HCT116 (cell line): ENCODE data around the gene DIP2C. TPM values are rescaled to one million over a fixed set of nuclear protein-coding genes. Genes with fewer than 3 reads are reported as not detected.

Experiments used
- ATAC-seq: fragments of 200-7000 bp; cut with Tn5 transposase; 2 replicates; pipeline ENCODE4 v1.9.1; 2020; ENCODE audit warnings: mild to moderate bottlenecking, moderate library complexity
- BruUV-seq: library from RNA; stranded (reverse); fragments of 400-500 nt; replicated peaks from 2 replicates; lab custom pipeline; 2021; lab: Mats Ljungman, UMichigan
- CTCF ChIA-PET: fragments of 300-600 bp; sonication (Branson Sonifier 250); formaldehyde crosslinking; loops from one replicate; lab custom pipeline; 2021; ENCODE audit warnings: antibody characterized with exemption; lab: Charles Lee
- POLR2A ChIA-PET: fragments of 300-600, 350-600 bp; sonication (Branson Sonifier 250); formaldehyde crosslinking; loops from one replicate; lab custom pipeline; 2021; ENCODE audit warnings: antibody characterized with exemption; lab: Charles Lee
- RAD21 ChIA-PET, 2 experiments: fragments of 300-600 bp; sonication (Branson Sonifier 250); formaldehyde crosslinking; loops; one replicate each; lab custom pipeline; 2023; ENCODE audit warnings: low total read pairs in 2 of 2; ENCODE audit not compliant: uncharacterized antibody in 2 of 2, unreplicated experiment in 2 of 2, low non-redundant PET in 1 of 2; lab: Charles Lee
- DNase-seq: peaks from one replicate; pipeline ENCODE4 v3.0.0-alpha.2; 2010; ENCODE audit warnings: low read depth, low spot score
- H2AFZ ChIP-seq: fragments of 200-600 bp; shearing (Covaris generic), sonication (generic); 2 replicates; pipeline ENCODE4 v1.6.1; 2017; ENCODE audit warnings: low read depth, mixed run types, mixed read lengths, antibody characterized with exemption, low read length; ENCODE audit not compliant: poor library complexity, severe bottlenecking
- H3K27ac ChIP-seq: 2 replicates; pipeline ENCODE4 v1.5.1; 2012; ENCODE audit warnings: low read depth, low read length
- H3K27me3 ChIP-seq: fragments of 200-600 bp; sonication (generic); 2 replicates; pipeline ENCODE4 v1.6.1; 2016; ENCODE audit warnings: mixed run types, low read length, mixed read lengths; ENCODE audit not compliant: insufficient read depth
- H3K36me3 ChIP-seq, 2 experiments: fragments of 200-500 bp in 1 of 2; fragments of 200-600 bp in 1 of 2; sonication (Bioruptor generic) in 1 of 2; sonication (generic) in 1 of 2; 2 replicates each; pipeline versions ENCODE4 v1.5.1 to v1.6.1; 2014 to 2016; ENCODE audit warnings: low read length in 2 of 2, inconsistent platforms in 1 of 2, mixed read lengths in 1 of 2, mixed run types in 1 of 2; ENCODE audit not compliant: insufficient read depth in 2 of 2, control insufficient read depth in 1 of 2
- H3K4me1 ChIP-seq, 2 experiments: fragments of 200-600 bp in 1 of 2; sonication (generic) in 1 of 2; 2 replicates each; pipeline versions ENCODE4 v1.5.1 to v1.6.1; 2012 to 2017; ENCODE audit warnings: low read length in 2 of 2, inconsistent platforms in 1 of 2, mild to moderate bottlenecking in 1 of 2, mixed read lengths in 1 of 2, mixed run types in 1 of 2, moderate library complexity in 1 of 2; ENCODE audit not compliant: insufficient read depth in 2 of 2, control insufficient read depth in 1 of 2
- H3K4me2 ChIP-seq: fragments of 200-600 bp; sonication (generic); 2 replicates; pipeline ENCODE4 v1.6.1; 2017; ENCODE audit warnings: mixed run types, low read length, mixed read lengths
- H3K4me3 ChIP-seq, 2 experiments: fragments of 200-600 bp in 1 of 2; sonication (generic) in 1 of 2; replicated peaks in 1 of 2; 2 replicates each; pipeline ENCODE4 v1.5.1; 2011 to 2016; ENCODE audit warnings: low read length in 2 of 2, control low read depth in 1 of 2, low read depth in 1 of 2, mild to moderate bottlenecking in 1 of 2, mixed read lengths in 1 of 2, mixed run types in 1 of 2
- H3K79me2 ChIP-seq: fragments of 200-600 bp; sonication (generic); 2 replicates; pipeline ENCODE4 v1.6.1; 2017; ENCODE audit warnings: mild to moderate bottlenecking, mixed run types, low read length, moderate library complexity, mixed read lengths; ENCODE audit not compliant: insufficient read depth
- H3K9ac ChIP-seq: fragments of 200-600 bp; sonication (generic); 2 replicates; pipeline ENCODE4 v1.6.1; 2016; ENCODE audit warnings: low read length, mixed read lengths
- H3K9me2 ChIP-seq: fragments of 200-600 bp; sonication (generic), shearing (Covaris generic); 2 replicates; pipeline ENCODE4 v1.6.1; 2017; ENCODE audit warnings: mixed run types, mild to moderate bottlenecking, moderate library complexity; ENCODE audit not compliant: insufficient read depth
- H3K9me3 ChIP-seq, 2 experiments: fragments of 200-500 bp in 1 of 2; fragments of 200-600 bp in 1 of 2; sonication (Bioruptor generic) in 1 of 2; sonication (generic) in 1 of 2; 2 replicates each; pipeline ENCODE4 v1.6.1; 2014 to 2017; ENCODE audit warnings: low read length in 2 of 2, mixed read lengths in 2 of 2, inconsistent platforms in 1 of 2, low read depth in 1 of 2, mild to moderate bottlenecking in 1 of 2, mixed run types in 1 of 2, moderate library complexity in 1 of 2; ENCODE audit not compliant: control insufficient read depth in 1 of 2, insufficient read depth in 1 of 2
- H4K20me1 ChIP-seq: fragments of 200-600 bp; sonication (generic), shearing (Covaris generic); 2 replicates; pipeline ENCODE4 v1.6.1; 2017; ENCODE audit warnings: mixed run types, mild to moderate bottlenecking, moderate library complexity; ENCODE audit not compliant: insufficient read depth
- EGR1 ChIP-seq: IDR thresholded peaks from 2 replicates; pipeline ENCODE4 v1.6.1; 2012; ENCODE audit warnings: low read depth
- ELF1 ChIP-seq: IDR thresholded peaks from 2 replicates; pipeline ENCODE4 v1.6.1; 2012; ENCODE audit warnings: low read depth, borderline replicate concordance
- EZH2 ChIP-seq: fragments of 200-600 bp; sonication (generic); IDR thresholded peaks from 2 replicates; pipeline ENCODE4 v1.6.1; 2017; ENCODE audit warnings: antibody characterized with exemption, mixed run types
- EZH2phosphoT487 ChIP-seq: fragments of 200-600 bp; IDR thresholded peaks from 2 replicates; pipeline ENCODE4 v1.6.1; 2018; ENCODE audit warnings: antibody characterized with exemption, borderline replicate concordance
- FOSL1 ChIP-seq: IDR thresholded peaks from 2 replicates; pipeline ENCODE4 v1.6.1; 2012; ENCODE audit warnings: low read depth
- POLR2AphosphoS5 ChIP-seq: IDR thresholded peaks from 2 replicates; pipeline ENCODE4 v1.6.1; 2011; ENCODE audit warnings: mild to moderate bottlenecking, low read depth, low read length, moderate library complexity
- SRF ChIP-seq: IDR thresholded peaks from 2 replicates; pipeline ENCODE4 v1.6.1; 2012; ENCODE audit warnings: low read depth
- TCF7L2 ChIP-seq: IDR thresholded peaks from 2 replicates; pipeline ENCODE4 v1.7.0; 2011; ENCODE audit warnings: borderline replicate concordance, inconsistent platforms; ENCODE audit not compliant: insufficient read depth, insufficient read length; ENCODE audit errors: extremely low read depth
- YY1 ChIP-seq: IDR thresholded peaks from 2 replicates; pipeline ENCODE4 v1.6.1; 2011; ENCODE audit warnings: low read length, low read depth, moderate library complexity, mild to moderate bottlenecking; ENCODE audit not compliant: insufficient replicate concordance; ENCODE audit errors: extremely low read depth
- ZFX ChIP-seq: fragments of 450-650 bp; IDR thresholded peaks from 2 replicates; pipeline ENCODE4 v1.6.1; 2017
- intact Hi-C: fragments of 100-400 bp; cut with micrococcal nuclease; formaldehyde crosslinking; loops from 2 replicates; pipeline ENCODE4 v1.10.0; 2022
- total RNA-seq: library from RNA; stranded (reverse); gene quantifications from one replicate; pipeline ENCODE4 v1.2.1, GENCODE V29; 2021; ENCODE audit not compliant: unreplicated experiment
- TF ChIP-seq, protein P1 (sequence below): IDR thresholded peaks from 2 replicates; pipeline ENCODE4 v1.6.1; 2012
- TF ChIP-seq, protein P2 (sequence below), 3 experiments: fragments of 200-600 bp in 1 of 3; sonication (generic) in 1 of 3; IDR thresholded peaks in 2 of 3; conservative IDR thresholded peaks in 1 of 3; 2 replicates each; pipeline ENCODE4 v1.5.1; 2012 to 2017; ENCODE audit warnings: low read depth in 2 of 3, low read length in 2 of 3, antibody characterized with exemption in 1 of 3, borderline replicate concordance in 1 of 3, control low read depth in 1 of 3, mild to moderate bottlenecking in 1 of 3, mixed read lengths in 1 of 3, mixed run types in 1 of 3, moderate library complexity in 1 of 3; ENCODE audit not compliant: insufficient read depth in 1 of 3
- TF ChIP-seq, protein P3 (sequence below): IDR thresholded peaks from 2 replicates; pipeline ENCODE4 v1.6.1; 2012
- TF ChIP-seq, protein P4 (sequence below): IDR thresholded peaks from 2 replicates; pipeline ENCODE4 v1.6.1; 2011; ENCODE audit warnings: mild to moderate bottlenecking, low read length, moderate library complexity; ENCODE audit not compliant: insufficient replicate concordance; ENCODE audit errors: extremely low read depth
- TF ChIP-seq, protein P5 (sequence below): IDR thresholded peaks from 2 replicates; pipeline ENCODE4 v1.6.1; 2012; ENCODE audit warnings: low read depth

DIP2C gene
- total RNA-seq, 1 experiment from 2014 or later: 15.4 TPM

DNA sequence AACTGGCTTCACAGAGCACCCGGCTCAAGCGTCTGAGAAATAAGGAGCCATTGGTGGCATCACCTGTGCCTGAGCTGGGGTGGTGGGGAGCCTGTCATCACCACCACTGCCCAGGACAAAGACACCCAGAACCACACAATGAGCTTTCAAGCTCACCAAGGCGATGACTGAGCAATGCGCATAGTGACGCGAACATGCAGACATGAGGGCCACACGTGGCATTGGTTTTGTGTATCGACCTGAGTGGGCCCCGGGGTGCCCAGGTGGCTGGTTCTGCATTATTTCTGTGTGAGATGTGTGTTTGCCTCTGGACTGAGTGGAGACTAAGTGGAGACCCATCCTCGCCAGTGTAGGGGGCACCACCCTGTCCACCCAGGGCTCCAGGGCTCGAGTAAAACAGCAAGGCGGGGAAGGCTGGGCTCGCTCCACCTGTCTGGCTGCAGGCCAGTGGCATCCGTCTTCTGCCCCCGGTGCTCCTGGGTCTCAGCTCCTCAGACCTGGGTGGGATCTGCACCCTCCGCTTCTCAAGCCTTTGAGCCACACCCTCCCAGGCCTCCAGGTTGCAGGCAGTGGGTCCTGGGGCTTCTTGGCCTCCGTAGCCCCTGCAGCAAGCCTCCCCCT lies 92.6 kb downstream of the DIP2C start:
- H3K9me3 ChIP-seq: no peaks in the 10 kb centered on the region
- no peaks in the 10 kb centered on the region for H3K9me2 ChIP-seq
- ChIA-PET RAD21 (no interaction called here), CTCF (no interaction called here), POLR2A (no interaction called here)
- ATAC-seq (no peak), DNase-seq (no peak)
- no peak overlapping the region for H3K27ac ChIP-seq
- no peak overlapping the region for H2AFZ ChIP-seq
- BruUV-seq: no TSS peak
- 0 out of 2 replicates have a peak, but pooled peaks cover 3% of the 10 kb centered on the region for H3K79me2 ChIP-seq
- no peak overlapping the region for H3K4me3 ChIP-seq
- no peaks in the 10 kb centered on the region for H3K36me3 ChIP-seq
- no peak overlapping the region for H3K4me2 ChIP-seq
- H3K9ac ChIP-seq: no peak overlapping the region
- H4K20me1 ChIP-seq: no peaks in the 10 kb centered on the region
- intact Hi-C loops: no loop called here
- H3K4me1 ChIP-seq: peaks cover 0 to 4% of the 10 kb centered on the region in 2 experiments; a peak in 1 of 4 replicates
- no peaks in the 10 kb centered on the region for H3K27me3 ChIP-seq
- TF ChIP-seq EZH2phosphoT487 (no peak), EZH2 (no peak), SRF (no peak), YY1 (no peak), TCF7L2 (no peak), ELF1 (no peak), FOSL1 (no peak), POLR2AphosphoS5 (no peak), EGR1 (no peak), ZFX (no peak)
- TF ChIP-seq, protein P1, sequence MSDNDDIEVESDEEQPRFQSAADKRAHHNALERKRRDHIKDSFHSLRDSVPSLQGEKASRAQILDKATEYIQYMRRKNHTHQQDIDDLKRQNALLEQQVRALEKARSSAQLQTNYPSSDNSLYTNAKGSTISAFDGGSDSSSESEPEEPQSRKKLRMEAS: no peak
- TF ChIP-seq, protein P2, sequence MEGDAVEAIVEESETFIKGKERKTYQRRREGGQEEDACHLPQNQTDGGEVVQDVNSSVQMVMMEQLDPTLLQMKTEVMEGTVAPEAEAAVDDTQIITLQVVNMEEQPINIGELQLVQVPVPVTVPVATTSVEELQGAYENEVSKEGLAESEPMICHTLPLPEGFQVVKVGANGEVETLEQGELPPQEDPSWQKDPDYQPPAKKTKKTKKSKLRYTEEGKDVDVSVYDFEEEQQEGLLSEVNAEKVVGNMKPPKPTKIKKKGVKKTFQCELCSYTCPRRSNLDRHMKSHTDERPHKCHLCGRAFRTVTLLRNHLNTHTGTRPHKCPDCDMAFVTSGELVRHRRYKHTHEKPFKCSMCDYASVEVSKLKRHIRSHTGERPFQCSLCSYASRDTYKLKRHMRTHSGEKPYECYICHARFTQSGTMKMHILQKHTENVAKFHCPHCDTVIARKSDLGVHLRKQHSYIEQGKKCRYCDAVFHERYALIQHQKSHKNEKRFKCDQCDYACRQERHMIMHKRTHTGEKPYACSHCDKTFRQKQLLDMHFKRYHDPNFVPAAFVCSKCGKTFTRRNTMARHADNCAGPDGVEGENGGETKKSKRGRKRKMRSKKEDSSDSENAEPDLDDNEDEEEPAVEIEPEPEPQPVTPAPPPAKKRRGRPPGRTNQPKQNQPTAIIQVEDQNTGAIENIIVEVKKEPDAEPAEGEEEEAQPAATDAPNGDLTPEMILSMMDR (IDR thresholded peaks at IDR 0.05 in 2 of 3, conservative IDR thresholded peaks at IDR 0.05 in 1 of 3; ENCODE audit: borderline replicate concordance in 1 of 3, insufficient read depth in 1 of 3, low read depth in 2 of 3, low read length in 2 of 3): no peak
- TF ChIP-seq, protein P3, sequence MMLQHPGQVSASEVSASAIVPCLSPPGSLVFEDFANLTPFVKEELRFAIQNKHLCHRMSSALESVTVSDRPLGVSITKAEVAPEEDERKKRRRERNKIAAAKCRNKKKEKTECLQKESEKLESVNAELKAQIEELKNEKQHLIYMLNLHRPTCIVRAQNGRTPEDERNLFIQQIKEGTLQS: no peak
- TF ChIP-seq, protein P4, sequence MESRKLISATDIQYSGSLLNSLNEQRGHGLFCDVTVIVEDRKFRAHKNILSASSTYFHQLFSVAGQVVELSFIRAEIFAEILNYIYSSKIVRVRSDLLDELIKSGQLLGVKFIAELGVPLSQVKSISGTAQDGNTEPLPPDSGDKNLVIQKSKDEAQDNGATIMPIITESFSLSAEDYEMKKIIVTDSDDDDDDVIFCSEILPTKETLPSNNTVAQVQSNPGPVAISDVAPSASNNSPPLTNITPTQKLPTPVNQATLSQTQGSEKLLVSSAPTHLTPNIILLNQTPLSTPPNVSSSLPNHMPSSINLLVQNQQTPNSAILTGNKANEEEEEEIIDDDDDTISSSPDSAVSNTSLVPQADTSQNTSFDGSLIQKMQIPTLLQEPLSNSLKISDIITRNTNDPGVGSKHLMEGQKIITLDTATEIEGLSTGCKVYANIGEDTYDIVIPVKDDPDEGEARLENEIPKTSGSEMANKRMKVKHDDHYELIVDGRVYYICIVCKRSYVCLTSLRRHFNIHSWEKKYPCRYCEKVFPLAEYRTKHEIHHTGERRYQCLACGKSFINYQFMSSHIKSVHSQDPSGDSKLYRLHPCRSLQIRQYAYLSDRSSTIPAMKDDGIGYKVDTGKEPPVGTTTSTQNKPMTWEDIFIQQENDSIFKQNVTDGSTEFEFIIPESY: no peak
- TF ChIP-seq, protein P5, sequence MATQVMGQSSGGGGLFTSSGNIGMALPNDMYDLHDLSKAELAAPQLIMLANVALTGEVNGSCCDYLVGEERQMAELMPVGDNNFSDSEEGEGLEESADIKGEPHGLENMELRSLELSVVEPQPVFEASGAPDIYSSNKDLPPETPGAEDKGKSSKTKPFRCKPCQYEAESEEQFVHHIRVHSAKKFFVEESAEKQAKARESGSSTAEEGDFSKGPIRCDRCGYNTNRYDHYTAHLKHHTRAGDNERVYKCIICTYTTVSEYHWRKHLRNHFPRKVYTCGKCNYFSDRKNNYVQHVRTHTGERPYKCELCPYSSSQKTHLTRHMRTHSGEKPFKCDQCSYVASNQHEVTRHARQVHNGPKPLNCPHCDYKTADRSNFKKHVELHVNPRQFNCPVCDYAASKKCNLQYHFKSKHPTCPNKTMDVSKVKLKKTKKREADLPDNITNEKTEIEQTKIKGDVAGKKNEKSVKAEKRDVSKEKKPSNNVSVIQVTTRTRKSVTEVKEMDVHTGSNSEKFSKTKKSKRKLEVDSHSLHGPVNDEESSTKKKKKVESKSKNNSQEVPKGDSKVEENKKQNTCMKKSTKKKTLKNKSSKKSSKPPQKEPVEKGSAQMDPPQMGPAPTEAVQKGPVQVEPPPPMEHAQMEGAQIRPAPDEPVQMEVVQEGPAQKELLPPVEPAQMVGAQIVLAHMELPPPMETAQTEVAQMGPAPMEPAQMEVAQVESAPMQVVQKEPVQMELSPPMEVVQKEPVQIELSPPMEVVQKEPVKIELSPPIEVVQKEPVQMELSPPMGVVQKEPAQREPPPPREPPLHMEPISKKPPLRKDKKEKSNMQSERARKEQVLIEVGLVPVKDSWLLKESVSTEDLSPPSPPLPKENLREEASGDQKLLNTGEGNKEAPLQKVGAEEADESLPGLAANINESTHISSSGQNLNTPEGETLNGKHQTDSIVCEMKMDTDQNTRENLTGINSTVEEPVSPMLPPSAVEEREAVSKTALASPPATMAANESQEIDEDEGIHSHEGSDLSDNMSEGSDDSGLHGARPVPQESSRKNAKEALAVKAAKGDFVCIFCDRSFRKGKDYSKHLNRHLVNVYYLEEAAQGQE: no peak
